Endothelial cell of umbilical vein (primary cell): ENCODE data around the gene NDUFV1. TPM values are rescaled to one million over a fixed set of nuclear protein-coding genes. Genes with fewer than 3 reads are reported as not detected.

Experiments
- BruUV-seq: library from RNA; stranded (reverse); fragments of 400-500 nt; replicated peaks from 2 replicates; lab custom pipeline; 2021; lab: Mats Ljungman, UMichigan
- CTCF ChIA-PET: fragments of 300-600, 350-600 bp; sonication (Branson Sonifier 250); formaldehyde crosslinking; loops from one replicate; lab custom pipeline; 2021; ENCODE audit warnings: antibody characterized with exemption, inconsistent platforms; lab: Charles Lee
- POLR2A ChIA-PET: fragments of 300-600, 350-600 bp; sonication (Branson Sonifier 250); formaldehyde crosslinking; loops from one replicate; lab custom pipeline; 2021; ENCODE audit warnings: antibody characterized with exemption, inconsistent platforms; lab: Charles Lee
- DNase-seq: peaks from one replicate; pipeline ENCODE4 v3.0.0-alpha.2; 2011; ENCODE audit warnings: low read depth, low spot score
- FAIRE-seq: peaks from 2 replicates; lab custom pipeline; 2011; peaks lifted over from hg19 to GRCh38; lab: Jason Lieb, UNC
- H2AFZ ChIP-seq: 2 replicates; pipeline ENCODE4 v1.6.0; 2012; ENCODE audit warnings: low read depth, low read length, control low read depth, inconsistent platforms
- H3K27ac ChIP-seq: 2 replicates; pipeline ENCODE4 v1.5.1; 2011; ENCODE audit warnings: low read depth, mild to moderate bottlenecking, control low read depth, low read length, moderate library complexity; ENCODE audit not compliant: insufficient read depth
- H3K27me3 ChIP-seq, 2 experiments: 2 replicates each; pipeline versions ENCODE4 v1.6.0 to v1.6.1; 2011; ENCODE audit warnings: low read length in 2 of 2, mixed read lengths in 1 of 2; ENCODE audit not compliant: control insufficient read depth in 2 of 2, insufficient read depth in 2 of 2
- H3K36me3 ChIP-seq, 2 experiments: 2 replicates in 1 of 2; 3 replicates in 1 of 2; pipeline ENCODE4 v1.5.1; 2011; ENCODE audit warnings: low read length in 2 of 2, mild to moderate bottlenecking in 1 of 2, moderate library complexity in 1 of 2; ENCODE audit not compliant: control insufficient read depth in 2 of 2, insufficient read depth in 2 of 2; ENCODE audit errors: extremely low read depth in 1 of 2
- H3K4me1 ChIP-seq: 3 replicates; pipeline ENCODE4 v1.5.1; 2011; ENCODE audit warnings: mild to moderate bottlenecking, low read length; ENCODE audit not compliant: control insufficient read depth, insufficient read depth; ENCODE audit errors: extremely low read depth
- H3K4me2 ChIP-seq: 2 replicates; pipeline ENCODE4 v1.6.1; 2011; ENCODE audit warnings: low read length, control low read depth, mixed read lengths; ENCODE audit not compliant: insufficient read depth
- H3K4me3 ChIP-seq, 3 experiments: fragments of 200-600 bp in 1 of 3; sonication (generic), shearing (Covaris generic) in 1 of 3; replicated peaks in 1 of 3; 2 replicates each; pipeline ENCODE4 v1.5.1; 2011 to 2016; ENCODE audit warnings: control low read depth in 3 of 3, low read length in 3 of 3, mild to moderate bottlenecking in 2 of 3, inconsistent platforms in 1 of 3, low read depth in 1 of 3, moderate library complexity in 1 of 3; ENCODE audit not compliant: insufficient read depth in 1 of 3
- H3K79me2 ChIP-seq: 2 replicates; pipeline ENCODE4 v1.6.0; 2012; ENCODE audit warnings: low read length, inconsistent platforms; ENCODE audit not compliant: control insufficient read depth, insufficient read depth
- H3K9ac ChIP-seq: replicated peaks from 2 replicates; pipeline ENCODE3; 2011; ENCODE audit warnings: low read length, control low read depth; ENCODE audit not compliant: insufficient read depth; ENCODE audit errors: extremely low read depth
- H3K9me1 ChIP-seq: replicated peaks from 3 replicates; pipeline ENCODE4 v1.6.0; 2011; ENCODE audit warnings: mild to moderate bottlenecking, low read length; ENCODE audit not compliant: control insufficient read depth, insufficient read depth; ENCODE audit errors: extremely low read depth
- H3K9me3 ChIP-seq: replicated peaks from 2 replicates; pipeline ENCODE4 v1.5.1; 2012; ENCODE audit warnings: low read length, inconsistent platforms; ENCODE audit not compliant: control insufficient read depth, insufficient read depth
- H4K20me1 ChIP-seq: replicated peaks from 2 replicates; pipeline ENCODE3; 2011; ENCODE audit warnings: mild to moderate bottlenecking, low read length; ENCODE audit not compliant: control insufficient read depth, insufficient read depth; ENCODE audit errors: extremely low read depth
- CTCF ChIP-seq, 2 donors: IDR thresholded peaks; 1 replicate in 1 of 2; 2 replicates in 1 of 2; pipeline ENCODE4 v1.5.1; 2011; ENCODE audit warnings: low read length in 2 of 2, mild to moderate bottlenecking in 2 of 2, moderate library complexity in 2 of 2, control low read depth in 1 of 2, inconsistent platforms in 1 of 2, low read depth in 1 of 2; ENCODE audit not compliant: insufficient read depth in 1 of 2; ENCODE audit errors: extremely low read depth in 1 of 2
- EZH2 ChIP-seq: IDR thresholded peaks from 2 replicates; pipeline ENCODE4 v1.6.1; 2012; ENCODE audit warnings: borderline replicate concordance, low read depth, mild to moderate bottlenecking, moderate library complexity, low read length, inconsistent platforms; ENCODE audit not compliant: severe bottlenecking
- FOS ChIP-seq: IDR thresholded peaks from 2 replicates; pipeline ENCODE4 v1.6.1; 2011; ENCODE audit warnings: mild to moderate bottlenecking, low read length, moderate library complexity, borderline replicate concordance; ENCODE audit not compliant: insufficient read depth
- GATA2 ChIP-seq: IDR thresholded peaks from 2 replicates; pipeline ENCODE4 v1.7.0; 2011; ENCODE audit warnings: low read depth, mild to moderate bottlenecking, moderate library complexity, mixed read lengths, low read length; ENCODE audit not compliant: insufficient read length, insufficient read depth
- JUN ChIP-seq: IDR thresholded peaks from 2 replicates; pipeline ENCODE4 v1.6.1; 2011; ENCODE audit warnings: borderline replicate concordance, low read depth; ENCODE audit not compliant: insufficient read length, insufficient read depth
- MAX ChIP-seq: IDR thresholded peaks from 2 replicates; pipeline ENCODE4 v1.6.1; 2011; ENCODE audit not compliant: insufficient read depth, insufficient read length
- MYC ChIP-seq: IDR thresholded peaks from one replicate; pipeline ENCODE4 v1.6.1; 2011; ENCODE audit warnings: mild to moderate bottlenecking, low read depth, low read length
- POLR2A ChIP-seq: IDR thresholded peaks from 2 replicates; pipeline ENCODE4 v1.6.1; 2012; ENCODE audit warnings: low read depth, mild to moderate bottlenecking, control low read depth, low read length
- POLR2AphosphoS5 ChIP-seq: IDR thresholded peaks from 2 replicates; pipeline ENCODE4 v1.6.1; 2012; ENCODE audit warnings: low read depth, mild to moderate bottlenecking, control low read depth, low read length, moderate library complexity; ENCODE audit not compliant: insufficient read depth
- dilution Hi-C: fragments of 300-500 bp; cut with MboI; formaldehyde crosslinking; loops from one replicate; pipeline ENCODE4 v1.15.0; 2019; ENCODE audit warnings: low sequenced_read_pairs; ENCODE audit not compliant: extremely low pct_ligation_motif_present
- intact Hi-C: fragments of 100-400 bp; cut with micrococcal nuclease; formaldehyde crosslinking; loops from one replicate; pipeline ENCODE4 v1.10.0; 2022
- polyA plus RNA-seq, 4 experiments: library from polyadenylated mRNA; depleted of rRNA in 3 of 4; stranded (reverse) in 3 of 4; unstranded in 1 of 4; fragments of >200 nt; gene quantifications; 2 replicates each; pipeline versions ENCODE4 v1.2.1 to v1.2.3, GENCODE V29; 2011 to 2012; ENCODE audit warnings: missing spikeins in 1 of 4
- total RNA-seq: library from RNA; stranded (reverse); gene quantifications from 2 replicates; pipeline ENCODE4 v1.2.3, GENCODE V29; 2021

The NDUFV1 gene
- total and polyA plus RNA-seq, 2 donors (not counting 3 experiments of a cell fraction or from before 2014, with no cell fraction given): 191 to 203 TPM

GRCh38 chr11:67652965-67653845, 46.5 kb downstream of the NDUFV1 start:
- ChIA-PET CTCF (interaction anchor here (2.5 kb wide), 1 partner anchor 23 kb away, joined by 14 read pairs; the partner anchor contains the start of gene NUDT8), POLR2A (interaction anchor here (0.7 kb wide), 1 partner anchor 24 kb away, joined by 5 read pairs; no protein-coding TSS in a partner anchor)
- dilution Hi-C loops (no loop called here), intact Hi-C loops (no loop called here)
- no peak for TF ChIP-seq MYC
- TF ChIP-seq MAX: no peak
- no peak for TF ChIP-seq POLR2A
- TF ChIP-seq FOS: no peak
- no peak for TF ChIP-seq GATA2
- TF ChIP-seq POLR2AphosphoS5: no peak
- no peak for TF ChIP-seq EZH2
- no peak for TF ChIP-seq JUN
- no peak for TF ChIP-seq CTCF (IDR thresholded peaks at IDR 0.05; ENCODE audit: extremely low read depth in 1 of 2, insufficient read depth in 1 of 2, low read depth in 1 of 2, low read length in 2 of 2)
- Histone ChIP-seq H3K9me1 (no peaks in the 10 kb centered on the region), H3K27me3 (no peaks in the 10 kb centered on the region), H3K9me3 (no peaks in the 10 kb centered on the region), H3K27ac (no peak overlapping the region), H2AFZ (no peak overlapping the region), H3K79me2 (no peaks in the 10 kb centered on the region), H4K20me1 (no peaks in the 10 kb centered on the region), H3K9ac (no peak overlapping the region), H3K4me3 (no peak overlapping the region), H3K4me2 (no peak overlapping the region), H3K36me3 (no peaks in the 10 kb centered on the region), H3K4me1 (no peaks in the 10 kb centered on the region)
- no peak for FAIRE-seq
- no peak for DNase-seq
- no TSS peak for BruUV-seq
